Transverse colon (tissue), 3 donors: ENCODE data around the gene ADGRB3.

Experiments
- CTCF ChIP-seq, 5 experiments: fragments of 200-600 bp in 3 of 5; fragments of 450-650 bp in 2 of 5; sonication (generic) in 3 of 5; IDR thresholded peaks; 1 replicate in 2 of 5; 2 replicates in 3 of 5; pipeline ENCODE4 v1.5.1; 2016 to 2017; ENCODE audit warnings: antibody characterized with exemption in 5 of 5, inconsistent platforms in 3 of 5, mild to moderate bottlenecking in 2 of 5, moderate library complexity in 1 of 5
- EP300 ChIP-seq: sonication (generic); formaldehyde crosslinking; IDR thresholded peaks from one replicate; pipeline ENCODE4 v1.6.1; 2017; ENCODE audit warnings: antibody characterized with exemption, low read depth
- POLR2A ChIP-seq: fragments of 450-650 bp; IDR thresholded peaks from one replicate; pipeline ENCODE4 v1.6.1; 2016; ENCODE audit warnings: antibody characterized with exemption, mild to moderate bottlenecking, moderate library complexity

GRCh38 chr6:68642977-68643376 lies 7.9 kb downstream of the ADGRB3 start:
- TF ChIP-seq POLR2A (no peak), CTCF (IDR thresholded peaks at IDR 0.05) (no peak), EP300 (no peak)
